Measurements from ENCODE around the gene TSPAN4. TPM values are rescaled to one million over a fixed set of nuclear protein-coding genes. Genes with fewer than 3 reads are reported as not detected.

Gene TSPAN4
- total and polyA plus RNA-seq, 2 of the 13 experiments (the other 11 are each of a cell fraction or from before 2014, with no cell fraction given): 31.7 to 68.3 TPM

GRCh38 chr11:838441-839279, 4.0 kb upstream of the TSPAN4 start (continued):
- TF ChIP-seq, protein P1, sequence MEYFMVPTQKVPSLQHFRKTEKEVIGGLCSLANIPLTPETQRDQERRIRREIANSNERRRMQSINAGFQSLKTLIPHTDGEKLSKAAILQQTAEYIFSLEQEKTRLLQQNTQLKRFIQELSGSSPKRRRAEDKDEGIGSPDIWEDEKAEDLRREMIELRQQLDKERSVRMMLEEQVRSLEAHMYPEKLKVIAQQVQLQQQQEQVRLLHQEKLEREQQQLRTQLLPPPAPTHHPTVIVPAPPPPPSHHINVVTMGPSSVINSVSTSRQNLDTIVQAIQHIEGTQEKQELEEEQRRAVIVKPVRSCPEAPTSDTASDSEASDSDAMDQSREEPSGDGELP (IDR thresholded peaks at IDR 0.05; ENCODE audit: borderline replicate concordance, low read depth): peak; percentile 76; the same call in 1 of the 2 replicates
- 0 out of 2 replicates have a peak, but pooled peaks have one; percentile 34 for TF ChIP-seq CENPT (CRISPR knock-in tag; IDR thresholded peaks at IDR 0.05; ENCODE audit: low read depth)
- TF ChIP-seq ZNF318 (CRISPR knock-in tag; IDR thresholded peaks at IDR 0.05): 0 out of 2 replicates have a peak, but pooled peaks have one; percentile 28
- TF ChIP-seq ZNF552 (CRISPR knock-in tag; IDR thresholded peaks at IDR 0.05; ENCODE audit: borderline replicate concordance): peak; percentile 45; the same call in 1 of the 2 replicates
- TF ChIP-seq HDAC1 (CRISPR knock-in tag; IDR thresholded peaks at IDR 0.05): peak; percentile 82
- TF ChIP-seq XRCC5 (optimal IDR thresholded peaks at IDR 0.05; ENCODE audit: low read length): peak; percentile 79
- peak; percentile 57; the same call in 1 of the 2 replicates for TF ChIP-seq ZNF891 (CRISPR knock-in tag; IDR thresholded peaks at IDR 0.05)
- no peak for TF ChIP-seq THRA (CRISPR knock-in tag; IDR thresholded peaks at IDR 0.05; ENCODE audit: borderline replicate concordance)
- TF ChIP-seq ZNF777 (CRISPR knock-in tag; IDR thresholded peaks at IDR 0.05): peak; percentile 60; the same call in 1 of the 2 replicates
- peak; percentile 80; the same call in 1 of the 2 replicates for TF ChIP-seq SIN3A (IDR thresholded peaks at IDR 0.05; ENCODE audit: borderline replicate concordance, low read depth, low read length)
- TF ChIP-seq ZMYM3 (CRISPR knock-in tag; IDR thresholded peaks at IDR 0.05): peak; percentile 64; the same call in 1 of the 2 replicates
- TF ChIP-seq ARID5B (CRISPR knock-in tag; IDR thresholded peaks at IDR 0.05): peak; percentile 56
- TF ChIP-seq RXRB (CRISPR knock-in tag; IDR thresholded peaks at IDR 0.05; ENCODE audit: borderline replicate concordance): peak; percentile 58; the same call in 1 of the 2 replicates
